ENCODE measurements around the gene HAUS7.

Gene HAUS7

DNA sequence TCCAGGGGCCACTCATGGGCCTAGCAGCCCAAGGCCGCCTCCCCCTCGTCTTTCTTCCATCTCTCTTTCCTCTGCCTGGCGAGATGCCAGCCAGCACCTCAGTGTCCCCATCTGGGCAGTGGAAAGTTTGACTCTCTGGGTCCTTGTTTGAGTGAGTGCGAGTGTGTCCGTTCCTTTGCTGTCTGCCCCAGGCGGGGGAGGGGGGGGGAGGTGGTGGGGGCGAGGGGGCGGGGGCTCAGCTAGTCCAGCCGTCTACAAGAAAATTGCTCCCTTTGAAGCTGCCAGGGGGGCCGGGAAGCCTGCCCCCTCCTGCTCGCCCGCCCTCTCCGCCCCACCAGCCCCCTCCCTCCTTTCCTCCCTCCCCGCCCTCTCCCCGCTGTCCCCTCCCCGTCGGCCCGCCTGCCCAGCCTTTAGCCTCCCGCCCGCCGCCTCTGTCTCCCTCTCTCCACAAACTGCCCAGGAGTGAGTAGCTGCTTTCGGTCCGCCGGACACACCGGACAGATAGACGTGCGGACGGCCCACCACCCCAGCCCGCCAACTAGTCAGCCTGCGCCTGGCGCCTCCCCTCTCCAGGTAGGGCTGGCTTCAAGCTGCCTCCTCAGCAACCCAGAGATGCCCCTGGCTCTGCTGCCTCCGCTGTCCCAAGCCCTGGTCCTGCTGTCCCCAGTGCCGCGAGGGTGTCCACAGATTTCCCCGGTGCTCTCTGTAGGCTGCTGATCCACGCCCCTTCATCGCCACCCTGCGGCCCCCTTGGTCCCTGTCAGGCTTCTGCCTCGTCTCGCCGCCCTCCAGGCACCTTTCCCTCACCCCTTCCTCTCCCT is 24.4 kb upstream of the HAUS7 start, which contains the start of gene BGN:
Gene BGN (plus strand): TSS at position 440 of the 821 bp plus-strand sequence. CDS start 9,652 bp downstream, outside the sequence.
- no peak for DNase-seq (ENCODE audit: low read depth)
- no peak within 1 kb of the TSS for H3K4me3 ChIP-seq (ENCODE audit: low read depth, low read length)
- TF ChIP-seq, protein P1, sequence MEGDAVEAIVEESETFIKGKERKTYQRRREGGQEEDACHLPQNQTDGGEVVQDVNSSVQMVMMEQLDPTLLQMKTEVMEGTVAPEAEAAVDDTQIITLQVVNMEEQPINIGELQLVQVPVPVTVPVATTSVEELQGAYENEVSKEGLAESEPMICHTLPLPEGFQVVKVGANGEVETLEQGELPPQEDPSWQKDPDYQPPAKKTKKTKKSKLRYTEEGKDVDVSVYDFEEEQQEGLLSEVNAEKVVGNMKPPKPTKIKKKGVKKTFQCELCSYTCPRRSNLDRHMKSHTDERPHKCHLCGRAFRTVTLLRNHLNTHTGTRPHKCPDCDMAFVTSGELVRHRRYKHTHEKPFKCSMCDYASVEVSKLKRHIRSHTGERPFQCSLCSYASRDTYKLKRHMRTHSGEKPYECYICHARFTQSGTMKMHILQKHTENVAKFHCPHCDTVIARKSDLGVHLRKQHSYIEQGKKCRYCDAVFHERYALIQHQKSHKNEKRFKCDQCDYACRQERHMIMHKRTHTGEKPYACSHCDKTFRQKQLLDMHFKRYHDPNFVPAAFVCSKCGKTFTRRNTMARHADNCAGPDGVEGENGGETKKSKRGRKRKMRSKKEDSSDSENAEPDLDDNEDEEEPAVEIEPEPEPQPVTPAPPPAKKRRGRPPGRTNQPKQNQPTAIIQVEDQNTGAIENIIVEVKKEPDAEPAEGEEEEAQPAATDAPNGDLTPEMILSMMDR (IDR thresholded peaks at IDR 0.05; ENCODE audit: low read depth, low read length, missing control alignments), result no peak

DNA sequence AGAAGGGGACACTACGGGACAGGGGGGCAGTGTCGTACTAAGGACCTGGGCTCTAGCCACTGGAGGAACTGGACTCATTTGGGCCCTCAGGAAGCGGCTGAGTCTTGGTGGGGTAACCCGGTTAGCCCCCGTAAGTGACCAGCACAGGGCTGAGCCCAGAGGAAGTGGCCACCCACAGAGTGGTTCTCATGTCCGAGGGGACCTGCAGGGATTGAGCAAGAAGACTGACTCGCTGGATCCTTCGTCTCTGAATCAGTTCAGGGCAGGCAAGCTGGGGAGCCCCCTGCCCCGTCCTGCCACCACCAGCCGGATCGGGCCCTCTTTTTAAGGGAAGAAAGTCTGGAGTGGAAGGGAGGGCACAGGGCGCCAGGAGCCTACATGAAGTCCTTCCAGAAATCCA is 23.7 kb upstream of the HAUS7 start:
- DNase-seq (ENCODE audit: low read depth), result no peak
- H3K4me3 ChIP-seq (ENCODE audit: low read depth, low read length), result no peak overlapping the region
- TF ChIP-seq, protein P1 (IDR thresholded peaks at IDR 0.05; ENCODE audit: low read depth, low read length, missing control alignments), result no peak

DNA sequence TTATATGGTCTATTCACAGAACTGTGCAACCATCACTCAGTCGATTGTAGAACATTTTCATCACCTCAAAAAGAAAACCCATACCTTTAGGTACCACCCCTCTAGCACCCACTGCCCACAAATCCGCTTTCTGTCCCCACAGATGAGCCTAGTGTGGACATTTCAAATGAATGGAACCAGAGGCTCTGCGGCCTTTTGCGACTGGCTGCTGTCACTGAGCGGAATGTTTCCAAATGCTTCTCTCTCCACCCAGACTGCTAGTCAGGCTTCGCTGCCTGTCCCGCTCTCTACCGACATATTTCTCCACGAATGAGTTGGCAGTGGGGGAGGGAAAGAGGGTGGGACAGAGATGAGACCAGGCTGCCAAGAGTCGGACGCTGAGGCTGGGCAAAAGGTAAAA is 22.7 kb upstream of the HAUS7 start:
- TF ChIP-seq, protein P1 (IDR thresholded peaks at IDR 0.05; ENCODE audit: low read depth, low read length, missing control alignments), result no peak
- DNase-seq (ENCODE audit: low read depth), result no peak
- no peak overlapping the region for H3K4me3 ChIP-seq (ENCODE audit: low read depth, low read length)

DNA sequence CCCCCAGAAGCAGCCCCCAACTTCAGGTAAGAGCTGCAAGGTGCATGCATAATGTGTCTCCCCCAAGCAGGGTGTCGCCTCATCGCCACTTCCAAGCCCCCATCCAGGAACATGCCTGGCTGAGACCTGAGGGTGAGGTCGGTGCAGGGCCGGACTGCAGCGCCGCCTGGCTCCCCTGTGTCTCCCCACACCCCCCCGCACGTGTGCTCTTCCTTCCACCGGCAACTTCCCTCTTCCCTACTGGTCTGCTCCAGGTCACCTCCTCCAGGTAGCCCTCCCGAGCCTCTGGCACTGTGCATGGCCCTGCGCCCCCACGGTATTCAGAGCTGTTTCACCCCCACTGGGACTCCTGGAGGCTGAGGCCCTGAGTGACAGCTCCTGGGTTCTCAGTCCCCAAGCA is 22.2 kb upstream of the HAUS7 start:
- no peak for DNase-seq (ENCODE audit: low read depth)
- H3K4me3 ChIP-seq (ENCODE audit: low read depth, low read length), result no peak overlapping the region
- TF ChIP-seq, protein P1 (IDR thresholded peaks at IDR 0.05; ENCODE audit: low read depth, low read length, missing control alignments), result no peak

DNA sequence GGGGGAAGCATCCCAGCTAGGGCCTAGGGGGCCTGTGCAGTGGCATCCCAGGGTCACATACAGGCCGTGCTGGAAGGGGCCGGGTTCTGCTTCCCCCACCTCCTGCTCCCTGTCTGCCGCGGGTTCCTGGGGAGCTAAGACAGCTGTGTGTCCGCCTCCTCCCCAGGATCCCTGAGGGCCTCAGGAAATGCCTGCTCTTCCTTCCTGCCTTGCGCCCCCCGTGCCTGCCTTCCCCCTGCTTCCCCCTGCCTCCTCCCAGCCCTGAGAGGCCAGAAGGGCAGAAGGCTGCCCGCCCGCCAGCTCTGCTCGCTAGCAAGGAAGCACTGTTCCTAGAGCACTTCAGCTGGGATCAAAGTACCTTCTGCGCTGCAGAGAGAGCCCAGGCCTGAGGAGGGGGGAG is 21.5 kb upstream of the HAUS7 start:
- TF ChIP-seq, protein P1 (IDR thresholded peaks at IDR 0.05; ENCODE audit: low read depth, low read length, missing control alignments), result no peak
- H3K4me3 ChIP-seq (ENCODE audit: low read depth, low read length), result no peak overlapping the region

DNA sequence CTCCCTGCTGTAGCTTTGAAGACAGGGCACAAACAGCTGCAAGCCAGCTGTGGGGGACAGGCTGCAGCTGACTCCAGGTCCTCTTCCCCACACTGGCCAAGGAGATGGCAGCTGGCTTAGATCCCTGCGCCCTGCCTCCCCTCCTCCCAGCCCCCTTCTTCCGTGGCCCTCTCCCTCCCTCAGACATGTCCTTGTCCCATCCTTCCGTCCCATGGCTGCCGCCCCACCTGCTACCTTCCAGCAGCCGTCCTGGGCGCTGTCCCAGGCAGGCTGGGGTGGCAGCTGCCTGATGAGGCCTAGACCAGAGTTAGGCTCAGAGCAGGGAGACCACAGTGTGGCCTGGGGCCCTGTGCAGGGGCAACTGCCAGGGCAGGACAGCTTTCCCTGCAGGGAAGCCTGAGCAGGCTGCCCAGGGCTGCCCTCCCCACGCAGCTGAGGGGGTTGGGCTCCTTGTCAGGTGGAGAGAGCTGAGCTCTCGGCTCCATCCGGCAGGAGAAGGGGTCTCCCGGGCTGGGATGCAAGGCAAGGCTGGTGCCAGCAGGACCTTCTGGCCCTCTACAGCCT is 21.1 kb upstream of the HAUS7 start:
- no peak for DNase-seq (ENCODE audit: low read depth)
- H3K4me3 ChIP-seq (ENCODE audit: low read depth, low read length), result no peak overlapping the region
- TF ChIP-seq, protein P1 (IDR thresholded peaks at IDR 0.05; ENCODE audit: low read depth, low read length, missing control alignments), result no peak

More for the DNA sequence above, 21.5 kb upstream of the HAUS7 start:
- no peak for DNase-seq (ENCODE audit: low read depth)

All from GM12864 (cell line).